HG03108 (cell line): ENCODE data around the gene MADD.
"Not testable (repeated sequence)": the region's sequence is repeated elsewhere in the genome, so short reads cannot be mapped to it uniquely, and the experiment has no call there.

Experiments used
- ATAC-seq: cut with Tn5 transposase; IDR thresholded peaks from one replicate; pipeline ENCODE4 v1.9.1; 2021; ENCODE audit warnings: moderate library complexity; ENCODE audit not compliant: unreplicated experiment

The MADD gene

DNA sequence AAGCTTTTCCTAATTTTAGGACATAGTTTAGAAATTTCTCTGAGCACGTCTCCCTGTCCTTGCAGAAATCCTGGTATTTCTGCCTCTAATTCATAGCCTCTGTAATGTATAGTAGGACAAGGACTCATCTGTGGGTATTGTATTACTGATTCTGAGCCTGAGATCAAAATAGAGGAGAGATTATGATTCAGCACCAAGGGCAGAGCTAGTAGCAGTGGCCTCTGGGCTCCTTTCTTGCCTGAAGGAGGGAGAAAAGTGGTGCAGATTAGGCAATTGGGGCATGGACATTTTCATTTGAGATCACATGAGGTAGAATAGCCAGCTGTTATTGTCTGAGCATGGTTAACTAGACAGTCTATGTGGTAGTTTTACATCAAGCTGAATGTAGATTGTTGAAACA lies 2.8 kb downstream of the MADD start:
- ATAC-seq: no peak

DNA sequence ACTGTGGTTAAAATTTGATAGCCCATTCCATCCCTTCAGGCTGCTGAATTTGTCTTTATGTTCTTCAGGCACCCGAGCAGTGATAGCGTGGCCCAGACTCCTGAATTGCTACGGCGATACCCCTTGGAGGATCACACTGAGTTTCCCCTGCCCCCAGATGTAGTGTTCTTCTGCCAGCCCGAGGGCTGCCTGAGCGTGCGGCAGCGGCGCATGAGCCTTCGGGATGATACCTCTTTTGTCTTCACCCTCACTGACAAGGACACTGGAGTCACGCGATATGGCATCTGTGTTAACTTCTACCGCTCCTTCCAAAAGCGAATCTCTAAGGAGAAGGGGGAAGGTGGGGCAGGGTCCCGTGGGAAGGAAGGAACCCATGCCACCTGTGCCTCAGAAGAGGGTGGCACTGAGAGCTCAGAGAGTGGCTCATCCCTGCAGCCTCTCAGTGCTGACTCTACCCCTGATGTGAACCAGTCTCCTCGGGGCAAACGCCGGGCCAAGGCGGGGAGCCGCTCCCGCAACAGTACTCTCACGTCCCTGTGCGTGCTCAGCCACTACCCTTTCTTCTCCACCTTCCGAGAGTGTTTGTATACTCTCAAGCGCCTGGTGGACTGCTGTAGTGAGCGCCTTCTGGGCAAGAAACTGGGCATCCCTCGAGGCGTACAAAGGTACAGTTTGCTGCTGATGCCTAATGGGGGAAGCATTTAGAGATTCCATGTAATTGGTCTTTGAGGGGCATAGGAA lies 4.7 kb downstream of the MADD start:
- no peak for ATAC-seq

DNA sequence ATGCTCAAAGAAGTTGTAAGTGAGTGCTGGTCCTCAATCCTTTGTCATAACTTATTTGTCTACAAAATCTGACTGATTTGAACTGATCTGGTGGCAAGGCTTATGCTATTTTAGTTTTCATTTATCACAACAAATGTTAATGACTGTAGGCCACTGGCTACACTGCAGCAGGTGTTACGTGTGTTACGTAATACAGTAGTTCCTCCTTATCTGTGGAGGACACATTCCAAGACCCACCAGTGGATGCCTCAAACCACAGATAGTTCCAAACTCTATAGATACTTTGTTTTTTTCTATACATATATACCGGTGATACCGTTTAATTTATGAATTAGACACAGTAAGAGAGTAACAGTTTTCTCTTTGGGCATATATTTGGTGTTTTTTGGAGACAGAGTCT lies 7.0 kb downstream of the MADD start:
- ATAC-seq: no peak

DNA sequence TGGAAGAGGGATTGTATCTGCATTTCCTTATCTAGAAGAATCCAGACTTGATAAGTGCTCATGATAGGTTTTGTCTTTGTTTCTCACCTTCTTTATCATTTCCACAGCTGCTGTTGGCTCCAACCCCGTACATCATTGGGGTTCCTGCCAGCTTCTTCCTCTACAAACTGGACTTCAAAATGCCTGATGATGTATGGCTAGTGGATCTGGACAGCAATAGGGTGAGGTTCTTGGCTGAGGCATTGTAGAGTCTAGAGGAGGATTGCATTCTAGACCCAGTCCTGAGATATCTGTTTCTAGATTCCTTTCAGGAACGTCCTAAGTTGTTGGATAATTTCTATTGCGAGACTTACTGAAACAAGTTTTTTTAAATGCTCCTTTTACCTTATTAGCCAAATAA lies 8.1 kb downstream of the MADD start:
- ATAC-seq: no peak

DNA sequence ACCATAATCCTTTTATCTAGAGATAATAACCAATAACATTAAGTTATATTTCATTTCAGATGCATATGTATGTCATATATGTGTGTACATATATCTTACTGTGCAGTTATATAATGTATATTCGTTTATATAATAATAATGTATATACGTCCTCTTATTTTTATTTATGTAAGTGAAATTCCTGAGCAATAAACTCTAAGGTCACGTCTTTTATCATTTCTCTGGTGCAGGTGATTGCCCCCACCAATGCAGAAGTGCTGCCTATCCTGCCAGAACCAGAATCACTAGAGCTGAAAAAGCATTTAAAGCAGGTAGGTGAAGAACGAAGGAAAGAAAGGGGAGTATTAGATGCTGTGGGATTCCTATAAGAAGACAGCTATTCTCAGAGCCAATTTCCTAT lies 8.8 kb downstream of the MADD start:
- no peak for ATAC-seq

DNA sequence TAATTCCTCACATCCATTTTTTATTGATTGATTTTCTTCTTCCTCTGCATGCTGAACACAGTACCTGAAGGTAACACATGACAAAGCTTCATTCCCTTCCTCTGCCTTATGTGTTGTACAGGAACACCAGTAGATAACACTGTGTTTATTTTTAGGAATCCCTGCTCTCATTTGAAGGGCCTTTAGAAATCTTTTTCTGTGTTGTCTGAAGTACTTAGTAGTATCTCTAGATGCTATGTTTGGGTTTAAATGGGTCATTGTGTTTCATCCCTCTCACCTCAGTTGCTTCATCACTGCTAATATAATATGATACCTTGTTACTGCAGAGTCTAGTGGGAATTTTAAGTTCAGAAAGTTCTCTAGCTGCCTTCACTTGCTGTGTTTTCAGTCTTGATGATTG lies 10.2 kb downstream of the MADD start:
- ATAC-seq: no peak

DNA sequence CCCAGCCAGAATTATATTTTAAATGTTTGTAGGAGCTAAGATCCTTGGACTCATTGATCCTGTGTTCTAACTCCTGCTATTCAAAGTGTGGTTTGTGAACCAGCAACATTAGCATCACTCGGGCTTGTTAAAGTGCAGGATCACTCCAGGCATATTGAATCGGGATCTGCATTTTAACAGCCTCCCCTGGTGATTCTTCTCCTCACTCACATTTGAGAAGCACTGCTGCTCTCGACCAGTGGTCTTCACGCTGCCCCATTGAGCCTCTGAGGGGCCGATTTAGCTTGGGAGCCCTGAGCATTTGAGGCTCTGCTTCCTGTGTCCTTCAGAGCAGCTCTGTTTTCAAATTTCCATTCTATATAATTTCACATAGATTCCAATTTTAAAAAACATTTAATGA lies 10.9 kb downstream of the MADD start:
- ATAC-seq: no peak

DNA sequence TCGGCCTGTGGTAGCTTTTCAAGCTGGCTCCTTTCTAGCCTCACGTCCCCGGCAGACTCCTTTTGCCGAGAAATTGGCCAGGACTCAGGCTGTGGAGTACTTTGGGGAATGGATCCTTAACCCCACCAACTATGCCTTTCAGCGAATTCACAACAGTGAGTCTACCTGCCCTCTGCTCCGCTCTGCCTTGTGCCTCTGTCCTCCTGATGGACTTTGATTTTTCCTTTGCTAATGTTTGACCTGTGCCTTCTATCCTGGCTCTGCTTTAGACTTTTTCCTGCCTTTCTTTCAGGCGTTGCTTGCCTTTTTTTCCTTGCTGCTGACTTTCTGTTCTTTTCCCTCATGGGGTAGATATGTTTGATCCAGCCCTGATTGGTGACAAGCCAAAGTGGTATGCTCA lies 12.5 kb downstream of the MADD start:
- ATAC-seq: no peak

DNA sequence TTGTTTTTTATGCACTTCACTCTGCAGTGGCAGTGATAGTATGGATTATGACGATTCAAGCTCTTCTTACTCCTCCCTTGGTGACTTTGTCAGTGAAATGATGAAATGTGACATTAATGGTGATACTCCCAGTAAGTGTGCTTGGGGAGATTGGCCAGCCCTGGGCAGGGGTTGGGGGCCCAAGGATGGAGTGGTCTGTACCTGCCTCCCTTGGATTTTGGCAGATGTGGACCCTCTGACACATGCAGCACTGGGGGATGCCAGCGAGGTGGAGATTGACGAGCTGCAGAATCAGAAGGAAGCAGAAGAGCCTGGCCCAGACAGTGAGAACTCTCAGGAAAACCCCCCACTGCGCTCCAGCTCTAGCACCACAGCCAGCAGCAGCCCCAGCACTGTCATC lies 14.2 kb downstream of the MADD start:
- ATAC-seq: no peak

DNA sequence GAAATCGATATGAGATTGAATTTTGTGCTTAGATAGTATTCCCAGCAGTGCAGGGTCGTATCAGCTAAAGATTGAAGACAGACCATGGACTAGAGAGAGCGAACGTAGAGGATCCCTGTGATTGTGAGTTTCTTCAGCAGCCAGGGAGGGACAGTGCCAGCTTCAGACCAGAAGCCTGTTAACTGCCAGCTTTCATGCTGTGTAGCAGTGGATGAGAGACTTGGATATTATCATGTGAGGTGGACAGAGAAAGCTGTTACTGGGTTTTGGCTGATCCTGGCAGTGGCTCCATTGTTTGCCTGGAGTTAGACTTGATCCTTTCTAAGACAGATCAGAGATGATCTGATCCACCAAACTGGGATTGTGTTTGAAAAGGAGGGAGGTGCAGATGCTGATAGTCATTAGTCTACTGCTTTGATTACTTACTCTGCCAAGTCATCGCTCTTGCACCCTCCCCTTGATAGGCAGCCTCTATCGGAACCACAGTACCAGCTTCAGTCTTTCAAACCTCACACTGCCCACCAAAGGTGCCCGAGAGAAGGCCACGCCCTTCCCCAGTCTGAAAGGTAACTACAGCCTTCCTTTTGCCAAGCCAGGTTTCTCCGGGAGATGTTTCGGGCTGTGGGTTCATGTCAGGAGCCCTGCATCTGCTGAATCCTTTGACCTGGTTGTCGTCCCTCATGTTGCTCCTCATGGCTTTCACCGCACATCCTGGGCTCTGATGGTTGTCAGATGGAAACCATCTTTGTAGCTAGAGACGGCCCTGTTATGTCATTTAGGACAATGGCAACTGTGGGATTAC lies 16.2 kb downstream of the MADD start:
- ATAC-seq: no peak

DNA sequence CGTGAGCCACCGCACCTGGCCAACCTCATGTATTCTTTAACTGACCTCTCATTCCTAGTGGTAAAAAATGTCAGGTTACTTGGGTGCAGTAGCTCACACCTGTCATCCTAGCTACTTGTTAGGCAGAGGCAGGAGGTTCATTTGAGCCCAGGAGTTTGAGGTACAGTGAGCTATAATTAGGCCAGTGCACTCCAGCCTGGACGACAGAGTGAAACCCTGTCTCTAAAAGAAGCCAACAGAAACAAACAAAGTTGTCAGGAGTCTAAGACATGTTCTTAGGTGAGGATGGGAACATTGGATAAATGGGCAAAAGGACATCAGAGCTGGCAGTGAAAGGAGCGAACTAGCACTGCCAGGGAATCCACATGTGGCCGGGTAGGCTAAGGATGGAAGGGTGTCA lies 18.1 kb downstream of the MADD start:
- ATAC-seq: no peak

DNA sequence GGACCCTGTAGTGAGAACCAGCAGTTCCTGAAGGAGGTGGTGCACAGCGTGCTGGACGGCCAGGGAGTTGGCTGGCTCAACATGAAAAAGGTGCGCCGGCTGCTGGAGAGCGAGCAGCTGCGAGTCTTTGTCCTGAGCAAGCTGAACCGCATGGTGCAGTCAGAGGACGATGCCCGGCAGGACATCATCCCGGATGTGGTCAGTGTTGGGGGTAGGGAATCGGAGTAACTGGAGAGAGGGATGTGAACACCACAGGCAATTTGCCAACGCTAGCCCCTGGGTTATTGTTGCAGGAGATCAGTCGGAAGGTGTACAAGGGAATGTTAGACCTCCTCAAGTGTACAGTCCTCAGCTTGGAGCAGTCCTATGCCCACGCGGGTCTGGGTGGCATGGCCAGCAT lies 19.9 kb downstream of the MADD start:
- ATAC-seq: no peak

DNA sequence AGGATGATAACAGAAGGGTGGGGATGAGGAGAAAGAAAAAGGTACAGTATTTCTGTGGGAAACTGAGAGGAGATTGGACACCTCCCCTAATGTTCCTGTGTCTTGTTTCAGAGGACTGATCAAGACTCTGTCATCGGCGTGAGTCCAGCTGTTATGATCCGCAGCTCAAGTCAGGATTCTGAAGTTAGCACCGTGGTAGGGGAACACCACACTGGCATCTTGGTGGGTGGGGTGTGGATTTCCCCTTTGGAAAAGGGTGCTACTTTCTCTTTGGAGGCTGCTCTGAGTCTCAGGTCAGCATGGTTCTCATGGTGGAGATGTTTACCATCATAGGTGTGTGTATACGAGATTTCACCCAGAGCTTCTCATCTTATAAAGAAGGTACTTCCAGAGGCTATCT lies 25.5 kb downstream of the MADD start:
- ATAC-seq: no peak

DNA sequence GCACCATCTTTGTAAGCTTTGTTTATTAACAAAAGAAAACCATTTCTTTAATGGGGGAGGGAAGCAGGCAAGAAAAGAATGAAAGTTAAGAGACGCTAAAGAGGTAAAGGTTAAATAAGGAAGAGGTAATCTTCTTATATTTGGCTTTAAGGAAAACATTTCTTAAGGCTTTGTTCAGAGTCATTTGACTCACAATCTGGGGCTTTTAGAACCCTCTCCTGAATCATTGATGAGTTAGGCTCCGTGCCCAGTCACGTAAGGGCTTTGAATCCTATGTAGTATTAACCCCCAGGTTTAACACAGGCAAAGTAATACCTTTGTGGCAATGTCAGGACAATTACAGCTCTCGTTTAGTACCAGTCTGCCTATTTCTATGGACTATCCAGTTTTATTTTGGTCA lies 26.1 kb downstream of the MADD start:
- no peak for ATAC-seq

DNA sequence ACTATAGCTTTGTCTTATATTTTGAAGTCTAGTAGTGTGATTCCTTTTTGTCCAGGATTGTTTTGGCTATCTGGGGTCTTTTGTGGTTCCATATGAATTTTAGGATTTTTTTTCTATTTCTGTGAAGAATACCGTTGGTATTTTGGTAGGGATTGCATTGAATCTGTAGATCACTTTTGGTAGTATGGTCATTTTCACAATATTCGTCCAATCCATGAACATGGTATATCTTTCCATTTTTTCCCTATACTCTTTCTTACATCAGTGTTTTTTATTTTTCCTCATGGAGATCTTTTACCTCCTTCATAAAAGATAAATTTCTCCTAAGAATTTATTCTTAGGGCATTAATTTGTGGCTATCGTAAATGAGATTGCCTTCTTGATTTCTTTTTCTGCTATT lies 29.1 kb downstream of the MADD start:
- no peak for ATAC-seq

DNA sequence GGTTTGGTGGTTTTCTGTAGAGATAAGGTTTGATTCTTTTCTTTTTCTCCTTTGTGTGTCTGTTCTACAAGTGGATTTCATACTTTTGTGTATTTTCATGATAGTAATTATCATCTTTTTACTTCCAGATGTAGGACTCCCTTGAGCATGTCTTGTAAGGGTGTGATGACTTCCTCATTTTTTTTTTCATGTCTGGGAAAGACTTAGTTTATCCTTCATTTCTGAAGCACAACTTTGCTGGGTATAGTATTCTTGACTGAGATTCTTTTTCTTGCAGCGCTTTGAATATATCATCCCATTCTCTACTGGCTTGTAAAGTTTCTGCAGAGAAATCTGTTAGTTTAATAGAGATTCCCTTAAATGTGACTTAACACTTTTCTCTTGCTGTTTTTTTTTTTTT lies 32.9 kb downstream of the MADD start:
- ATAC-seq: no peak

DNA sequence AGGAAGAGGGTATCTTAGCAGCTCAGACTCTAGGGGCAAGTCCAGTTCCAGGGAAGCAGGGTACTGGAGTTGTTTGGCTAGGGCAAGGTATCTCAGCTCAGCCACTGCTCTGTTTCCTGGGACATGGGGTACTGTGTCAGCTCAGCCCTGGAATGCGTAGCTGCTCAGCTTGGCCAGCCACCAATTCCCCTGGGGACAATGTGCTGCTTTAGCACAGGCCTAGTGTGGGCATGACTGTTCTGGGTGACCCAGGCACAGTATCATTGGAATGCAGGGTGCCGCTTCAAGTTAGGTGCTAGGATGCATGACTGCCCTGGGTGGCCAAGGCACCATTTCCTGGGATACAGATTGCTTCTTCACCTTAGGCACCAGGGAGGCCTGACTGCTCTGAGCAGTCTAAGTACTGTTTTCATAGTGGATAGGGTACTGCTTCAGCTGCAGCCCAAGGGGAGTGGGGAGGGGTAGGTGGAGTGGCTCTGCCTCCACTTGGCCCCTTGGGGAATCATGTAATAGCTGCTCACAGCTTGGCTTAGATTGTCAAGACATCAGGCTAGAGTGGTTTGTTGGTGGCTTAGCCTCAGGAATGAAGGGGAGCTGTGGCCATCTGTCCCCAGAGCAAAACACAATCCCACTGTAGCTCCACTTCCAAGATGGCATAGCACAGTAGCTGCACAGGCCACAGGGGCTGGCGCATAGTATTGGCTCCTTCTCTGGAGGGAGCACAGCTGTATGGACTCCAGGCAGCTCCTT lies 36.0 kb downstream of the MADD start:
- no peak for ATAC-seq

DNA sequence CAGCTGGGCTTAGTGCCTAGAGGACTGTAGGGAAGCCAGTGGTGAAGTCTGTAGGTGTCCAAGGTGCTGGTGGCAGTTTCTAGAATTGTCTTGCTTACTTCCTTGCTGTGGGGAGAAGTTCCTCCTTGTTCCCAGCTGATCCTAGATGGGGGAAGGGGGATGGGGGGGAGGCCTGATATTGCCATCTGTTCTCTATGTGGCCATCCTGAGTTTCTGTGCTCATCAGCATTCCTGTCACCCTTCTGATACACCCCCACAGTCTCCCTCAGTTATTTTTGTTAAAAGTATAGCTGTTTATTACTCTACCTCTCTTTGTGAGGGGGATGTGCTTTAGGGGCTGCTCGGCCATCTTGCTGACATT lies 36.5 kb downstream of the MADD start:
- ATAC-seq: no peak

DNA sequence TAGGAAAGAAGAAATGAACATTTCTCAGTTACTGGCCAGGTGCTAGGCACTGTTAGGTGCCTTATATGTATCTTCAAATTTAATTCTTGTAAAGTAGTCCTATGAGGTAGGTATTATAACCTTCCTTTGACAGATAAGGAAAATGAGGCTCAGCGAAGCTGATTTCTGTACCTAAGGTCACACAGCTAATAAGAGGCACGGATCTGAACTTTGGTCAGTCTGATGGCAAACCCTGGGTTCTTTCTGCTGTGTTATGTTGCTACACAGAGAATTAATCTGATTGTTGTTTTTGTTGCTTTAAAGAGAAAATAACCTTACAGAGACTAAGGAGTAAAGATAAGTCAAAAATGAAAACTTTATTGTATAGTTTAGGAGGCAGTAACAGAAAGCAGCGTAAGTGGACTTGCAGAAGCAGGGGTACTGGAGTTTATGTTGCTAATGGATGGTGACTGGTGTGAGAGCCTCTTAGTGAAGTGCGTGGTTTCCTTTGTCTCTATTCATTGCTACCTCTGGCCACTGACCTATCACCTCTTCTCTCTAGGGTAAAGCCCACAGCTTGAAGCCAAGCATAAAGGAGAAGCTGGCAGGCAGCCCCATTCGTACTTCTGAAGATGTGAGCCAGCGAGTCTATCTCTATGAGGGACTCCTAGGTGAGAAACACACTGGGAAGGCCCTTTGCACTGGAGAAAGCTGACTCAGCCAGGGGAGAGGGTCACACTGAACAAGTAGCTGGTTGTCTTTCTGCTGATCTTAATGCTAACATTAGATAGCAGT lies 38.3 kb downstream of the MADD start:
- ATAC-seq: no peak

DNA sequence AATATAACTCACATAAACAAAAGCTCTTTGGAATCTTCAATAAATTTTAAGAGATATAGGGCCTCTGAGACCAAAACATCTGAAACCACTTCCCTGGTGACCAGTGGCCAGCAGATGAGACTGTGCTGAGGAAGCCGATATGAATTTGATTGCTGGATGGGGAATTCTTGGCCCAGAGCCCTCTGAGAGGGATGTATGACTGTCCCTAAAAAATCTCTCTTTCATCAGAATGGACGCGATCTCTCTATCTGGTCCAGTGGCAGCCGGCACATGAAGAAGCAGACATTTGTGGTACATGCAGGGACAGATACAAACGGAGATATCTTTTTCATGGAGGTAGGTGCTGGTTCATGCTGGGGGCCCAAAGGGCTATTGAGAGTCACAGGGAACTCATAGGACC lies 45.1 kb downstream of the MADD start:
- no peak for ATAC-seq

DNA sequence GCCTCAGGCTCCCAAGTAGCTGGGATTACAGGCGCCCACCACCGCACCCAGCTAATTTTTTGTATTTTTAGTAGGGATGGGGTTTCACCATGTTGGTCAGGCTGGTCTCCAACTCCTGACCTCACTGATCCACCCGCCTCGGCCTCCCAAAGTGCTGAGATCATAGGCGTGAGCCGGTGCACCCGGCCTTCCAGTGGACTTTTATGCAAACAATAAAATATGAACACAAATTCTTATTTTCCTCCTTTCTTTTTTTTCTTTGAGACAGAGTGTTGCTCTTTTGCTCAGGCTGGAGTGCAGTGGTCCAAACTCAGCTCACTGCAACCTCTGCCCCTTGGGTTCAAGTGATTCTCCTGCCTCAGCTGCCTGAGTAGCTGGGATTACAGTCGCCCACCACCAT lies 46.6 kb downstream of the MADD start:
- not testable (repeated sequence) for ATAC-seq
